Measurements from ENCODE around the gene CCL25. TPM values are rescaled to one million over a fixed set of nuclear protein-coding genes. Genes with fewer than 3 reads are reported as not detected.
A peak's percentile ranks its signal among the peaks of the same experiment; 100 is the strongest.

Gene CCL25
- total and polyA plus RNA-seq, 8 donors = 0.23 to 0.46 (median 0.37) TPM; not detected in 4

DNA sequence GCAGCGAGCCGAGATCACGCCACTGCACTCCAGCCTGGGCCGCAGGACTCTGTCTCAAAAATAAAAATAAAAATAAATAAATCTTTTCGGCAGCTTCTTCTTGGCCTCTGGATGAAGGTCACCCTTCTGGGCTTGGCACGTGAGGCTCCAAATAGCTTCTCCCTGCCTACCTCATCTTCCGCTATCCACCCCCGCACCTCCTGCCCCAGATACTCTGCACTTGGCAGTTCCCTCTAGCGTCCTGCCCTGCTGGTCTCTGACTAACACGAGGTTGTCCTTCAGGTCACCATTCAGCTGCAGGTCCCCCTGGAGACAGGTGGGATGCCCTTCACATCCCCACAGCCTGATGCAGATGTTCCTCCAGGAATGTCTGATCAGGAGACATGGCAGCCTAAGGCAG, 8.5 kb upstream of the CCL25 start:
- H3K9me3 ChIP-seq = no peaks in the 10 kb centered on the region
- no peaks in the 10 kb centered on the region for H3K4me1 ChIP-seq
- H3K27me3 ChIP-seq = peaks cover 0 to 11% of the 10 kb centered on the region in 2 donors
- no peak overlapping the region for H3K4me3 ChIP-seq
- DNase-seq = peak in 1 of 4 donors; percentile 34
- intact Hi-C loops (cut with DNase I) = no loop called here
- H3K27ac ChIP-seq = no peak overlapping the region
- H3K36me3 ChIP-seq = no peaks in the 10 kb centered on the region
- ATAC-seq = no peak
- TF ChIP-seq, protein P1, sequence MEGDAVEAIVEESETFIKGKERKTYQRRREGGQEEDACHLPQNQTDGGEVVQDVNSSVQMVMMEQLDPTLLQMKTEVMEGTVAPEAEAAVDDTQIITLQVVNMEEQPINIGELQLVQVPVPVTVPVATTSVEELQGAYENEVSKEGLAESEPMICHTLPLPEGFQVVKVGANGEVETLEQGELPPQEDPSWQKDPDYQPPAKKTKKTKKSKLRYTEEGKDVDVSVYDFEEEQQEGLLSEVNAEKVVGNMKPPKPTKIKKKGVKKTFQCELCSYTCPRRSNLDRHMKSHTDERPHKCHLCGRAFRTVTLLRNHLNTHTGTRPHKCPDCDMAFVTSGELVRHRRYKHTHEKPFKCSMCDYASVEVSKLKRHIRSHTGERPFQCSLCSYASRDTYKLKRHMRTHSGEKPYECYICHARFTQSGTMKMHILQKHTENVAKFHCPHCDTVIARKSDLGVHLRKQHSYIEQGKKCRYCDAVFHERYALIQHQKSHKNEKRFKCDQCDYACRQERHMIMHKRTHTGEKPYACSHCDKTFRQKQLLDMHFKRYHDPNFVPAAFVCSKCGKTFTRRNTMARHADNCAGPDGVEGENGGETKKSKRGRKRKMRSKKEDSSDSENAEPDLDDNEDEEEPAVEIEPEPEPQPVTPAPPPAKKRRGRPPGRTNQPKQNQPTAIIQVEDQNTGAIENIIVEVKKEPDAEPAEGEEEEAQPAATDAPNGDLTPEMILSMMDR (IDR thresholded peaks at IDR 0.05) = no peak

GRCh38 chr19:8045872-8046568, 6.5 kb upstream of the CCL25 start:
- intact Hi-C loops (cut with DNase I) = no loop called here

GRCh38 chr19:8046569-8047165, 5.9 kb upstream of the CCL25 start:
- intact Hi-C loops (cut with DNase I) = no loop called here
- Histone ChIP-seq H3K27ac (no peak overlapping the region), H3K4me1 (peaks cover 0 to 10% of the 10 kb centered on the region in 2 donors), H3K36me3 (no peaks in the 10 kb centered on the region), H3K4me3 (no peak overlapping the region), H3K9me3 (no peaks in the 10 kb centered on the region), H3K27me3 (peaks cover 0 to 27% of the 10 kb centered on the region in 2 donors)
- DNase-seq (no peak), ATAC-seq (no peak)
- TF ChIP-seq, protein P1 (IDR thresholded peaks at IDR 0.05) = no peak

More at GRCh38 chr19:8045872-8046568, 6.5 kb upstream of the CCL25 start:
- H3K4me1 ChIP-seq = peaks cover 0 to 10% of the 10 kb centered on the region in 2 donors
- peak in 1 of 4 donors; percentile 42 for DNase-seq
- no peak overlapping the region for H3K27ac ChIP-seq
- no peak for ATAC-seq
- H3K9me3 ChIP-seq = no peaks in the 10 kb centered on the region
- TF ChIP-seq, protein P1 (IDR thresholded peaks at IDR 0.05) = no peak
- H3K27me3 ChIP-seq = peaks cover 0 to 27% of the 10 kb centered on the region in 2 donors
- H3K36me3 ChIP-seq = no peaks in the 10 kb centered on the region
- no peak overlapping the region for H3K4me3 ChIP-seq

DNA sequence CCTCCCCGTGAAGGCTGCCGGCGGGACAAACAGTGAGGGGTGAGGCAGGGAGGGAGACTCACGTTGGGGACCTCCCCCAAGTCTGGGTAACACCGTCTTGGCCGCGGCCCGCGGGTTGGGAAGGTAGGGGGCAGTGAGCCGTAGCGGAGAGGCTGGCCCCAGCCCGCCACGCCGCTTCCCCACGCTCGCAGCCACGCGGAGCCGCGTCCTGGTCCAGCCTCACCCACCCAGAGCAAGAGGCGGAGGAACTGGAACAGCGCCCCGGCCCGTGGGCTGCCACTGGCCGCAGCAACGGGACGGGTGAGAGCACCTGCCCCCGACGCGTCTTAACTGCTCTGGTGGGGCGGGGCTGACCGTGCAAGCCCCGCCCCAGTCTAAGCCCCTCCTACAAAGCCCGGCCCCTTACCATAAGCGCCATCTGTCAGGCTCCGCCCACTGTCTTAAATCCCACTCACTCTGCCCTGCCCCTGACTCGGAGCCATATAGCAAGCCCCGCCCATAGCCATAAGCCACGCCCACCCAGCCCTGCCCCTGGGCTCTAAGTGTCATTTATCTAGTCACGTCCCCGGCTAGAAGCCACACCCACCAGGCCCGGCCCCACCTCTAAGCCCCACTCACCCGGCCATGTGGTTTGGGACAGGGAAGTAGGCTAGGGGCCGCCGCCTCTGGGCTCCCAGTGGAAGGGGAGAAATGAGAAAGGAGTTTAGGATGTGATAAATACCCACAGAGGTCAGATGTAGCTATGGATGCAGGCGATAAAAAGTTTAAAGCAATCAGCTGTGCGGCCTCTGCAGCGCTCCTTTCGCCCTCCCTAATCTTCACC, 2.1 kb upstream of the CCL25 start:
- DNase-seq (peak; percentile 22 to 95 (median 85)), ATAC-seq (peak; percentile 97)
- peaks cover 0 to 10% of the 10 kb centered on the region in 2 donors for H3K4me1 ChIP-seq
- H3K4me3 ChIP-seq = peak overlapping the region; percentile 23 to 34
- H3K36me3 ChIP-seq = no peaks in the 10 kb centered on the region
- peaks cover 0 to 27% of the 10 kb centered on the region in 2 donors for H3K27me3 ChIP-seq
- intact Hi-C loops (cut with DNase I) = no loop called here
- TF ChIP-seq, protein P1 (IDR thresholded peaks at IDR 0.05) = no peak
- no peak overlapping the region for H3K27ac ChIP-seq
- no peaks in the 10 kb centered on the region for H3K9me3 ChIP-seq

- DNase-seq (no peak), ATAC-seq (no peak)
- Histone ChIP-seq H3K4me3 (no peak overlapping the region), H3K9me3 (no peaks in the 10 kb centered on the region), H3K4me1 (peaks cover 0 to 10% of the 10 kb centered on the region in 2 donors), H3K27ac (no peak overlapping the region), H3K36me3 (no peaks in the 10 kb centered on the region), H3K27me3 (peaks cover 0 to 14% of the 10 kb centered on the region in 2 donors)
- intact Hi-C loops (cut with DNase I) = no loop called here
- TF ChIP-seq, protein P1 (IDR thresholded peaks at IDR 0.05) = no peak
Observed at GRCh38 chr19:8054169-8054568, 1.6 kb downstream of the CCL25 start.

Data from left lung (tissue), 10 donors.